H1 (cell line): ENCODE results near the gene ONECUT2. TPM values are rescaled to one million over a fixed set of nuclear protein-coding genes. Genes with fewer than 3 reads are reported as not detected.

Experiments
- CBX5 ChIP-seq: fragments of 300-800, 300-1000 bp; sonication (generic); IDR thresholded peaks from 2 replicates; pipeline ENCODE4 v1.7.1; 2016; ENCODE audit warnings: antibody characterized with exemption, low read length, low read depth
- CHD2 ChIP-seq: IDR thresholded peaks from 2 replicates; pipeline ENCODE4 v1.6.1; 2012; ENCODE audit warnings: low read length, improper control_type of control experiment
- CTBP2 ChIP-seq: IDR thresholded peaks from 2 replicates; pipeline ENCODE4 v1.7.0; 2011; ENCODE audit warnings: borderline replicate concordance, mild to moderate bottlenecking, moderate library complexity, mixed read lengths, low read length; ENCODE audit not compliant: insufficient read depth, insufficient read length
- EZH2 ChIP-seq: fragments of 200-600 bp; sonication (generic); IDR thresholded peaks from 2 replicates; pipeline ENCODE4 v1.7.1; 2012; ENCODE audit warnings: low read depth, mild to moderate bottlenecking, moderate library complexity, low read length, inconsistent platforms; ENCODE audit not compliant: severe bottlenecking
- JUN ChIP-seq: IDR thresholded peaks from 2 replicates; pipeline ENCODE4 v1.6.1; 2011; ENCODE audit warnings: low read depth, mild to moderate bottlenecking, improper control_type of control experiment, low read length
- KDM1A ChIP-seq: fragments of 200-600, 300-600 bp; sonication (generic); IDR thresholded peaks from 2 replicates; pipeline ENCODE4 v1.7.1; 2016; ENCODE audit warnings: mild to moderate bottlenecking, low read length, borderline replicate concordance
- KDM4A ChIP-seq: IDR thresholded peaks from one replicate; pipeline ENCODE4 v1.7.1; 2012; ENCODE audit warnings: low read depth, mild to moderate bottlenecking, moderate library complexity, low read length, inconsistent platforms; ENCODE audit not compliant: severe bottlenecking
- POLR2AphosphoS5 ChIP-seq: IDR thresholded peaks from 2 replicates; pipeline ENCODE4 v1.6.1; 2011; ENCODE audit warnings: low read depth, low read length
- RBBP5 ChIP-seq: IDR thresholded peaks from 2 replicates; pipeline ENCODE4 v1.7.1; 2012; ENCODE audit warnings: low read depth, mild to moderate bottlenecking, inconsistent platforms, low read length, moderate library complexity, borderline replicate concordance
- RXRA ChIP-seq: IDR thresholded peaks from 2 replicates; pipeline ENCODE4 v1.6.1; 2011; ENCODE audit warnings: low read depth, mild to moderate bottlenecking, low read length, moderate library complexity; ENCODE audit not compliant: insufficient read depth
- SIN3A ChIP-seq, 2 experiments: IDR thresholded peaks in 1 of 2; conservative IDR thresholded peaks in 1 of 2; 2 replicates each; pipeline ENCODE4 v1.6.1; 2011 to 2012; ENCODE audit warnings: low read length in 2 of 2, improper control_type of control experiment in 1 of 2, low read depth in 1 of 2, mild to moderate bottlenecking in 1 of 2
- SIRT6 ChIP-seq: IDR thresholded peaks from one replicate; pipeline ENCODE4 v1.7.1; 2012; ENCODE audit warnings: low read length, inconsistent platforms
- SUZ12 ChIP-seq: fragments of 200-600 bp; sonication (generic); IDR thresholded peaks from 2 replicates; pipeline ENCODE4 v1.6.1; 2012; ENCODE audit warnings: mild to moderate bottlenecking, inconsistent platforms, low read length, moderate library complexity, mixed read lengths
- TAF1 ChIP-seq: IDR thresholded peaks from 2 replicates; pipeline ENCODE4 v1.6.1; 2011; ENCODE audit warnings: mild to moderate bottlenecking, low read depth, low read length
- polyA plus RNA-seq, 7 experiments: library from polyadenylated mRNA; depleted of rRNA in 3 of 7; stranded (reverse) in 5 of 7; unstranded in 2 of 7; fragments of >200 nt in 5 of 7; fragments of 200-250 nt in 2 of 7; gene quantifications; 1 replicate in 5 of 7; 2 replicates in 1 of 7; 4 replicates in 1 of 7; pipeline versions ENCODE4 v1.2.1 to v1.2.3, GENCODE V29; 2011 to 2013; ENCODE audit warnings: missing spikeins in 2 of 7, mixed read lengths in 2 of 7
- total RNA-seq: library from RNA; stranded (reverse); fragmentation: NEBNext Ultra II Directional; extraction: Animal tissue kit (Norgen Biotek cat#: 25700); gene quantifications from 2 replicates; pipeline ENCODE4 v1.2.1, GENCODE V29; 2021

The ONECUT2 gene
- total and polyA plus RNA-seq, 2 of the 8 experiments (the other 6 are each of a cell fraction or from before 2014, with no cell fraction given), result 0.38 to 1.9 TPM

GRCh38 chr18:57434536-57435494 is at the start of gene ONECUT2 (continued):
- TF ChIP-seq EZH2 (peak; percentile 77), SIRT6 (no peak), KDM1A (no peak), RXRA (no peak), CBX5 (no peak), CTBP2 (peak; percentile 39), POLR2AphosphoS5 (no peak), KDM4A (peak; percentile 81), SUZ12 (peak; percentile 88), TAF1 (peak; percentile 69), JUN (no peak), RBBP5 (0 out of 2 replicates have a peak, but pooled peaks have one; percentile 31), SIN3A (conservative IDR thresholded peaks at IDR 0.05 in 1 of 2, IDR thresholded peaks at IDR 0.05 in 1 of 2; ENCODE audit: low read depth in 1 of 2, low read length in 2 of 2) (0 out of 4 replicates have a peak, but pooled peaks of 1 of the 2 experiments have one; percentile 41), CHD2 (peak; percentile 87)
